Neuronal stem cell (in vitro differentiated cells): ENCODE data around the gene SLC25A3.
"Not testable (repeated sequence)": the region's sequence is repeated elsewhere in the genome, so short reads cannot be mapped to it uniquely, and the experiment has no call there.

Experiments
- DNase-seq: peaks from one replicate; pipeline ENCODE4 v3.0.0-alpha.2; 2013; ENCODE audit warnings: low spot score
- H2AFZ ChIP-seq: one replicate; pipeline ENCODE4 v1.6.1; 2013; ENCODE audit warnings: mild to moderate bottlenecking, low read length, inconsistent platforms
- H2AK5ac ChIP-seq: 2 replicates; pipeline ENCODE4 v1.6.1; 2013; ENCODE audit warnings: low read depth, mild to moderate bottlenecking, inconsistent platforms, low read length, moderate library complexity, mixed read lengths
- H2BK120ac ChIP-seq: 2 replicates; pipeline ENCODE4 v1.6.1; 2013; ENCODE audit warnings: low read depth, mild to moderate bottlenecking, inconsistent platforms, low read length, moderate library complexity, mixed read lengths
- H2BK12ac ChIP-seq: one replicate; pipeline ENCODE4 v1.6.1; 2013; ENCODE audit warnings: low read length, inconsistent platforms
- H2BK15ac ChIP-seq: 2 replicates; pipeline ENCODE4 v1.6.1; 2013; ENCODE audit warnings: mild to moderate bottlenecking, low read length, inconsistent platforms, mixed read lengths
- H2BK5ac ChIP-seq: one replicate; pipeline ENCODE4 v1.6.1; 2013; ENCODE audit warnings: inconsistent platforms, mild to moderate bottlenecking, low read length, moderate library complexity
- H3K14ac ChIP-seq: one replicate; pipeline ENCODE4 v1.6.1; 2013; ENCODE audit warnings: low read length, inconsistent platforms
- H3K18ac ChIP-seq: 2 replicates; pipeline ENCODE4 v1.6.1; 2013; ENCODE audit warnings: low read length, inconsistent platforms
- H3K23ac ChIP-seq: 2 replicates; pipeline ENCODE4 v1.6.1; 2013; ENCODE audit warnings: low read depth, mild to moderate bottlenecking, mixed read lengths, low read length, inconsistent platforms; ENCODE audit not compliant: poor library complexity
- H3K27ac ChIP-seq: replicated peaks from 3 replicates; pipeline ENCODE4 v1.5.1; 2013; ENCODE audit warnings: low read length, inconsistent platforms
- H3K27me3 ChIP-seq, 3 experiments: 2 replicates each; pipeline ENCODE4 v1.6.1; 2013; ENCODE audit warnings: low read length in 3 of 3, mild to moderate bottlenecking in 2 of 3, inconsistent platforms in 1 of 3, low read depth in 1 of 3, mixed read lengths in 1 of 3, moderate library complexity in 1 of 3; ENCODE audit not compliant: control insufficient read depth in 3 of 3, insufficient read depth in 3 of 3
- H3K36me3 ChIP-seq, 2 donors: replicated peaks in 1 of 2; 2 replicates each; pipeline ENCODE4 v1.6.1; 2013; ENCODE audit warnings: low read length in 2 of 2; ENCODE audit not compliant: control insufficient read depth in 2 of 2, insufficient read depth in 2 of 2
- H3K4ac ChIP-seq: 2 replicates; pipeline ENCODE4 v1.6.1; 2013; ENCODE audit warnings: inconsistent platforms, mild to moderate bottlenecking, low read length, moderate library complexity
- H3K4me1 ChIP-seq, 2 donors: 1 replicate in 1 of 2; 2 replicates in 1 of 2; pipeline ENCODE4 v1.6.1; 2013; ENCODE audit warnings: low read length in 2 of 2, low read depth in 1 of 2; ENCODE audit not compliant: control insufficient read depth in 2 of 2, insufficient read depth in 1 of 2
- H3K4me2 ChIP-seq: one replicate; pipeline ENCODE4 v1.6.1; 2013; ENCODE audit warnings: mild to moderate bottlenecking, low read length, inconsistent platforms; ENCODE audit not compliant: insufficient read depth, poor library complexity, severe bottlenecking
- H3K4me3 ChIP-seq, 2 donors: 2 replicates each; pipeline ENCODE4 v1.5.1; 2013; ENCODE audit warnings: low read length in 2 of 2, mild to moderate bottlenecking in 2 of 2, inconsistent platforms in 1 of 2, moderate library complexity in 1 of 2
- H3K79me1 ChIP-seq: one replicate; pipeline ENCODE4 v1.6.1; 2013; ENCODE audit warnings: low read depth, mild to moderate bottlenecking, inconsistent platforms, low read length, moderate library complexity
- H3K9ac ChIP-seq: one replicate; pipeline ENCODE4 v1.6.1; 2013; ENCODE audit warnings: mild to moderate bottlenecking, low read depth, low read length, inconsistent platforms; ENCODE audit not compliant: poor library complexity
- H3K9me3 ChIP-seq, 2 donors: replicated peaks in 1 of 2; 2 replicates each; pipeline versions ENCODE3 to v1.6.1; 2013; ENCODE audit warnings: low read length in 2 of 2, mild to moderate bottlenecking in 2 of 2, inconsistent platforms in 1 of 2, low read depth in 1 of 2, mixed read lengths in 1 of 2, moderate library complexity in 1 of 2; ENCODE audit not compliant: control insufficient read depth in 2 of 2, insufficient read depth in 1 of 2
- H4K8ac ChIP-seq: one replicate; pipeline ENCODE4 v1.6.1; 2013; ENCODE audit warnings: low read depth, mild to moderate bottlenecking, inconsistent platforms, low read length, moderate library complexity
- H4K91ac ChIP-seq: one replicate; pipeline ENCODE4 v1.6.1; 2013; ENCODE audit warnings: low read length, low read depth, mild to moderate bottlenecking, inconsistent platforms; ENCODE audit not compliant: poor library complexity
- whole genome bisulfite sequencing, 2 donors: extraction: QIAGEN DNeasy Blood & Tissue Kit; methylation state at CpG; one replicate each; pipeline ENCODE4 v1.1.7; 2013; ENCODE audit warnings: missing lambda C conversion rate in 2 of 2, mixed read lengths in 1 of 2; ENCODE audit not compliant: insufficient read length in 2 of 2, insufficient replicate concordance in 1 of 2; ENCODE audit errors: extremely low coverage in 2 of 2; 5-methylcytosine and 5-hydroxymethylcytosine counted together

The SLC25A3 gene

GRCh38 chr12:98551787-98552186 lies 41.7 kb upstream of the SLC25A3 start:
- H3K4me3 ChIP-seq: no peak overlapping the region
- H3K4me2 ChIP-seq: no peak overlapping the region
- H3K4ac ChIP-seq: no peak overlapping the region
- H3K4me1 ChIP-seq: no peaks in the 10 kb centered on the region
- no CpG with 5 or more reads among the region's 3 CpGs for WGBS, 2 donors
- DNase-seq: no peak
- no peak overlapping the region for H3K9ac ChIP-seq
- H4K8ac ChIP-seq: no peak overlapping the region
- H3K36me3 ChIP-seq: peaks cover 8 to 54% of the 10 kb centered on the region in 2 donors
- no peaks in the 10 kb centered on the region for H3K27me3 ChIP-seq
- H4K91ac ChIP-seq: no peak overlapping the region
- no peak overlapping the region for H2AFZ ChIP-seq
- H3K23ac ChIP-seq: no peak overlapping the region
- H2AK5ac ChIP-seq: no peak overlapping the region
- H3K9me3 ChIP-seq: no peaks in the 10 kb centered on the region
- no peak overlapping the region for H2BK12ac ChIP-seq
- H2BK120ac ChIP-seq: no peak overlapping the region
- no peaks in the 10 kb centered on the region for H3K79me1 ChIP-seq
- no peak overlapping the region for H3K18ac ChIP-seq
- no peak overlapping the region for H3K27ac ChIP-seq
- H2BK5ac ChIP-seq: no peak overlapping the region
- no peak overlapping the region for H3K14ac ChIP-seq
- no peak overlapping the region for H2BK15ac ChIP-seq

- not testable (repeated sequence) for H2AK5ac ChIP-seq, H4K8ac ChIP-seq, H2BK5ac ChIP-seq, H3K4ac ChIP-seq, H3K9ac ChIP-seq, H3K27ac ChIP-seq, H3K79me1 ChIP-seq, H3K23ac ChIP-seq, H2BK120ac ChIP-seq, H2BK12ac ChIP-seq, H3K27me3 ChIP-seq, H3K18ac ChIP-seq, H2BK15ac ChIP-seq, DNase-seq, H3K4me2 ChIP-seq, H4K91ac ChIP-seq, H3K9me3 ChIP-seq, H3K36me3 ChIP-seq, H3K14ac ChIP-seq, H2AFZ ChIP-seq, H3K4me3 ChIP-seq, H3K4me1 ChIP-seq
- no CpG with 5 or more reads among the region's 4 CpGs for WGBS, 2 donors
These were observed 35.4 kb upstream of the SLC25A3 start for GRCh38 chr12:98558097-98558496.

- Histone ChIP-seq H2AK5ac (no peak overlapping the region), H4K91ac (no peak overlapping the region), H4K8ac (no peak overlapping the region), H2BK120ac (no peak overlapping the region), H2AFZ (no peak overlapping the region), H2BK15ac (no peak overlapping the region), H3K4ac (no peak overlapping the region), H3K27ac (no peak overlapping the region), H3K4me2 (no peak overlapping the region), H3K23ac (no peak overlapping the region), H3K9me3 (no peaks in the 10 kb centered on the region), H3K18ac (no peak overlapping the region), H3K36me3 (no peaks in the 10 kb centered on the region), H3K27me3 (no peaks in the 10 kb centered on the region), H3K9ac (no peak overlapping the region), H2BK12ac (no peak overlapping the region), H3K14ac (no peak overlapping the region), H3K4me3 (no peak overlapping the region), H3K4me1 (no peaks in the 10 kb centered on the region), H3K79me1 (no peaks in the 10 kb centered on the region), H2BK5ac (no peak overlapping the region)
- DNase-seq: no peak
- WGBS, 2 donors: no CpG with 5 or more reads among the region's 1 CpG
These were observed 33.8 kb upstream of the SLC25A3 start for GRCh38 chr12:98559666-98560065.

GRCh38 chr12:98561846-98562245 lies 31.6 kb upstream of the SLC25A3 start:
- H3K4me1 ChIP-seq: no peaks in the 10 kb centered on the region
- H3K14ac ChIP-seq: no peak overlapping the region
- H3K79me1 ChIP-seq: no peaks in the 10 kb centered on the region
- no peak overlapping the region for H3K4me2 ChIP-seq
- no peak overlapping the region for H2AK5ac ChIP-seq
- no peak overlapping the region for H3K4ac ChIP-seq
- H3K9ac ChIP-seq: no peak overlapping the region
- no peak overlapping the region for H2BK12ac ChIP-seq
- no peaks in the 10 kb centered on the region for H3K9me3 ChIP-seq
- DNase-seq: no peak
- no CpG with 5 or more reads among the region's 3 CpGs for WGBS, 2 donors
- no peak overlapping the region for H3K23ac ChIP-seq
- H2BK120ac ChIP-seq: no peak overlapping the region
- H3K36me3 ChIP-seq: no peaks in the 10 kb centered on the region
- H4K91ac ChIP-seq: no peak overlapping the region
- no peak overlapping the region for H2BK5ac ChIP-seq
- H3K18ac ChIP-seq: no peak overlapping the region
- H2AFZ ChIP-seq: no peak overlapping the region
- no peak overlapping the region for H2BK15ac ChIP-seq
- H3K27ac ChIP-seq: no peak overlapping the region
- H3K4me3 ChIP-seq: no peak overlapping the region
- H4K8ac ChIP-seq: no peak overlapping the region
- H3K27me3 ChIP-seq: no peaks in the 10 kb centered on the region
